GM10847 (cell line): ENCODE measurements around the gene KIAA1671.

ENCODE experiments used
- POLR2A ChIP-seq: IDR thresholded peaks from 2 replicates; pipeline ENCODE4 v1.6.1; 2011; ENCODE audit not compliant: insufficient read length; ENCODE audit errors: extremely low read depth

KIAA1671 gene

GRCh38 chr22:25105817-25106650 lies 153.5 kb downstream of the KIAA1671 start:
- no peak for TF ChIP-seq POLR2A

- no peak for TF ChIP-seq POLR2A
Measured at GRCh38 chr22:25109878-25110595, 157.5 kb downstream of the KIAA1671 start.

GRCh38 chr22:25110596-25110845 lies 158.0 kb downstream of the KIAA1671 start:
- TF ChIP-seq POLR2A = no peak

- TF ChIP-seq POLR2A = no peak
Measured at GRCh38 chr22:25110846-25111578, 158.5 kb downstream of the KIAA1671 start.

GRCh38 chr22:25111579-25112517 lies 159.3 kb downstream of the KIAA1671 start:
- TF ChIP-seq POLR2A = no peak

GRCh38 chr22:25112538-25113253 lies 160.2 kb downstream of the KIAA1671 start:
- TF ChIP-seq POLR2A = no peak

GRCh38 chr22:25113316-25113721 lies 160.8 kb downstream of the KIAA1671 start:
- TF ChIP-seq POLR2A = no peak

- TF ChIP-seq POLR2A = no peak
Measured at GRCh38 chr22:25114369-25115362, 162.2 kb downstream of the KIAA1671 start.

- TF ChIP-seq POLR2A = no peak
Measured at GRCh38 chr22:25119609-25120008, 167.1 kb downstream of the KIAA1671 start.

GRCh38 chr22:25120093-25120561 lies 167.6 kb downstream of the KIAA1671 start:
- TF ChIP-seq POLR2A = no peak

- no peak for TF ChIP-seq POLR2A
Measured at GRCh38 chr22:25120761-25121212, 168.3 kb downstream of the KIAA1671 start.

GRCh38 chr22:25122136-25122764 lies 169.7 kb downstream of the KIAA1671 start:
- TF ChIP-seq POLR2A = no peak

- no peak for TF ChIP-seq POLR2A
Measured at GRCh38 chr22:25123677-25124076, 171.2 kb downstream of the KIAA1671 start.
